GM13977 (cell line): ENCODE data around the gene RNU1-2.

Experiments used
- DNase-seq: peaks from one replicate; pipeline ENCODE4 v3.0.0; 2012; ENCODE audit warnings: low spot score
- in situ Hi-C: fragments of 300-500 bp; cut with MboI; formaldehyde crosslinking; loops from one replicate; pipeline ENCODE4 v1.12.0; 2022; ENCODE audit warnings: low sequenced_read_pairs, low pct_unique_long_range_greater_than_20kb, mixed read lengths, inconsistent platforms; ENCODE audit not compliant: unreplicated experiment
- TF ChIP-seq, protein P1 (sequence below): IDR thresholded peaks from 2 replicates; pipeline ENCODE4 v1.5.1; 2012; ENCODE audit warnings: mild to moderate bottlenecking, control low read depth; ENCODE audit not compliant: insufficient read depth; ENCODE audit errors: extremely low read depth, missing control alignments

RNU1-2 gene

DNA sequence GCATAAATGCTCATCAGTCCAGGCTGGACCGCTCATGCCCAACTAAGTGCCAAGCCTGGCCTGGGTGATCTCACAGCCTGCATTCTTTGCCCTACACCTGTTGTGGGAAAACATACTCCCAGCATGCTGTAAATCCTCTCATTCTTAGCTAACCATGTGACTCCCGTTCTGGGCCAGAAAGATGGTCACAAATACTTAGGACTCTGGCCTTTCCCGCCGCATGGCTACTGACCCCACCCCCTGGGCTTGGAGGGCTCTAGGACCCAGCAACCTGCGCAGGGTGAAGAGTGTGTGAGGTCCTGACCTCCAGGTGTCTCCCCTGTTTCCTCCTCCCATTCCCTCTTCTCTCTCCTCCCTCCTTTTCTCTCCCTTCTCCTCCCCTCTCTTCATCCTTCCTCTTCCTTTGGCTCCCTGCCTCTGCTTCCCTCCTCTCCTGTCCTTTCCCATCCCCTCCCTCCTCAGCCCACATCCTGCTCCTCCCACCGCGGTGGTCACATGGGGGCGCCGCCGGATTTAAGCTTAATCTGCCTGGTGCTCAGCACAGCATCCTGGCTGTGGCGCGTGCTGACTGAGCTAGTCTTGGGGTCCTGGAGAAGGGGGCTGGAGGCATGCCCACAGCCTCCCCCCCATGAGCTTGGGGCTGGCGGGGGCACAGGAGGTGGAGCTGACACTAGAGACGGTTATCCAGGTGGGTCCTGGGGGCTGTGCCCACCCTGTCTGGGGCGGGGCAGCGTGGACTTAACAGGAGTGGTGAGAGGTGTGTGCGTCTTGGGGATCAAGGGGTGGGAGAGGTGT, 25.8 kb downstream of the RNU1-2 start, which contains the start of gene CROCC:
CROCC (plus strand) TSS at position 541 of the 795 bp plus-strand sequence; CDS start at position 629, 88 bp downstream.
- DNase-seq, result peak; percentile 65
- in situ Hi-C loops, result no loop called here
- TF ChIP-seq, protein P1, sequence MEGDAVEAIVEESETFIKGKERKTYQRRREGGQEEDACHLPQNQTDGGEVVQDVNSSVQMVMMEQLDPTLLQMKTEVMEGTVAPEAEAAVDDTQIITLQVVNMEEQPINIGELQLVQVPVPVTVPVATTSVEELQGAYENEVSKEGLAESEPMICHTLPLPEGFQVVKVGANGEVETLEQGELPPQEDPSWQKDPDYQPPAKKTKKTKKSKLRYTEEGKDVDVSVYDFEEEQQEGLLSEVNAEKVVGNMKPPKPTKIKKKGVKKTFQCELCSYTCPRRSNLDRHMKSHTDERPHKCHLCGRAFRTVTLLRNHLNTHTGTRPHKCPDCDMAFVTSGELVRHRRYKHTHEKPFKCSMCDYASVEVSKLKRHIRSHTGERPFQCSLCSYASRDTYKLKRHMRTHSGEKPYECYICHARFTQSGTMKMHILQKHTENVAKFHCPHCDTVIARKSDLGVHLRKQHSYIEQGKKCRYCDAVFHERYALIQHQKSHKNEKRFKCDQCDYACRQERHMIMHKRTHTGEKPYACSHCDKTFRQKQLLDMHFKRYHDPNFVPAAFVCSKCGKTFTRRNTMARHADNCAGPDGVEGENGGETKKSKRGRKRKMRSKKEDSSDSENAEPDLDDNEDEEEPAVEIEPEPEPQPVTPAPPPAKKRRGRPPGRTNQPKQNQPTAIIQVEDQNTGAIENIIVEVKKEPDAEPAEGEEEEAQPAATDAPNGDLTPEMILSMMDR, result no peak

DNA sequence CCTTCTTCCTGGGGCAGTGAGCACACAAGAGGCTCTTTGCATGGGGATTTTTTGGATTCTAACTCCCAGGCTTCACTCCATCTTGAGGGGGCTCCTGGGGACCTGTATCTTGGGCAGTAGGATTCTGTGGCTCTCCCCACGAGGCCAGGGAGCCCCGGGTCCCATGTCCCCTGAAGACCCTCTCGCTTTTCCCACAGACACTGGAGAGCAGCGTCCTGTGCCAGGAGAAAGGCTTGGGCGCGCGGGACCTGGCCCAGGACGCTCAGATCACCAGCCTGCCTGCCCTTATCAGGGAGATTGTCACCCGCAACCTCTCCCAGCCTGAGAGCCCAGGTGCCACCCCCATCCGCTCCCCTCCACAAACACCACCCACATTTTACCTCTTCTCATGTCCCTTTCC, 26.7 kb downstream of the RNU1-2 start:
- peak; percentile 31 for DNase-seq
- in situ Hi-C loops, result no loop called here
- TF ChIP-seq, protein P1, result no peak

DNA sequence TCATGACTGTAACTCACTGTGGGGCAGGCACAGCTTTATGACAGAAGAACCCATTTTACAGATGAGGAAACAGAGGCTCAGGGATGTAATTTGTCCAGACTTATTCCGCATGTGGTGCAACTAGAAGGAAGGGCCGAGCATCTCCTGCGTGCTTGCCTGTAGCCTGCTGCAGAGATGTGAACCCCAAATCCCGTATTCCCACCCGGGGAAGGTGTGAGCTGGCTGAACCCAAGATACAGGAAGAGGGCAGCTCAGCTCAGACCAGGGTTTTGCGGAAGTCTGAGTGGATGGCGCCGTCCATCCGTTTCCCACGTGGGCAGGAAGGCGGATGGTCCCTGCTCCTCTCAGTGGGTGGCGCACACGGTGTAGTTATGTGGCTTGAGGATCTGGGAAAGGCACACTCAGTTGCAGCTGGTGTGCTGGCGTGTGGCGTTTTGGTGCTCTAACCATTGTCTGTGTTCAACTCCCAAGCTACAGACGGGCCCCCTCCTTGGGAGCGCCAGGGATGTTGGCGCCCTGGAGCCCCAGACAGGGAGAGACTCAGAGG, 27.2 kb downstream of the RNU1-2 start:
- TF ChIP-seq, protein P1, result no peak
- in situ Hi-C loops, result no loop called here
- DNase-seq, result peak; percentile 39

DNA sequence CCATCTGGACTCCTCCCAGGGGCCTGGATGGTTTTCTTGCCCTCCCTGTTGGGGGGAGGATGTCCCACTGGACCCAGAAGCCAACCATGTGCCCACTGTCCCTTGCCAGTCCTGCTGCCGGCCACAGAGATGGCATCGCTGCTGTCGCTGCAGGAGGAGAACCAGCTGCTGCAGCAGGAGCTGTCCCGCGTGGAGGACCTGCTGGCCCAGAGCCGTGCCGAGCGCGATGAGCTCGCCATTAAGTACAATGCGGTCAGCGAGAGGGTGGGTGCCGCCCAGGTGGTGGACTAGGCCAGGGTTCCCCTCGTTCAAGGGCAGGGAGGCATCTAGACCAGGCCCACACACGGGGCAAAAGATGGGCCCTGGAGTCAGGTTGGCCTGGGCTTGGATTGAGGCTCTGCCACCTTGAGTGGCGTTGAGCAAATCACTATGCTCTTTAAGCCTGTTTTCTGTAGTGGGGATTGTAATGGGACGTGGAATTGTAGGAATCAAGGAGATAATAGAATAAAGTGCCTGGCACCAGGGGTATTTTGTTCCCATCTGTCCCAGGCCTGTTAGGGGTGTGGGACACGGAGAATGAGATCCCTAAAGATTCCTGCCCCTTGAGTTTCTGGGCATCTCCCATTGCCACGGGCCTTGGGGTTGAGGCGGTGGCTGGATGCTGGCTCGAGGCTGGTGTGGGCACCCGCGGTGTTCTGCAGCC, 28.6 kb downstream of the RNU1-2 start:
- peak; percentile 40 for DNase-seq
- TF ChIP-seq, protein P1, result no peak
- in situ Hi-C loops, result no loop called here

DNA sequence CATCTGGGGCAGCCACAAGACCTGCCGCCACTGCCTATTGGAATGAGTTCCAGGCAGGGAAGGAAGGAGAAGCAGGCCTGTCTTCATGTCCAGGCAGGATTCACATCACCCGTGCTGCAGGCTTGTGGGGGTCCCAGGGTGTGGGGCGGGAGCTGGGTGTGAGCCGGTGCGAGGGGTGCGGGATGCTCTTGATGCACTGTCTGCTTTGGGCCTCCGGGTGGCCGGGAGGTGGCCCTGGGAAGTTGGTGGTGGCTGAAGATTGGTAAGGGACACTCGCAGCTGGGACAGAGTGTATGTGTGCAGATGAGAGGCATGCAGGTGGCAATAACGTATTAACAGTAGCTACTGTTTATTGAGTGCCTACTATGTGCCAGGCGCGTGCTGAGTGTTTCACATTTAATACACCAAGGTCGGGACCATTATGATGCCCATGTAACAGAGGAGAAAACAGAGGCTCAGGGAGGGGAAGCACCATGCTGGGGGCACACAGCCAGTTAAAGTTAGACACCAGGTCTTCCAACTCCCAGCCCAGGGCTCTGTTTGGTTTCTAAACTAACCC, 29.2 kb downstream of the RNU1-2 start:
- in situ Hi-C loops, result no loop called here
- TF ChIP-seq, protein P1, result no peak

More for the DNA sequence above, 29.2 kb downstream of the RNU1-2 start:
- DNase-seq, result peak; percentile 33
